Caco-2 (cell line): ENCODE data around the gene AXL. TPM values are rescaled to one million over a fixed set of nuclear protein-coding genes. Genes with fewer than 3 reads are reported as not detected.

Experiments used
- BruUV-seq: library from RNA; stranded (reverse); fragments of 400-500 nt; replicated peaks from 2 replicates; lab custom pipeline; 2021; lab: Mats Ljungman, UMichigan
- CTCF ChIA-PET: fragments of 300-600 bp; sonication (Branson Sonifier 250); formaldehyde crosslinking; loops from one replicate; lab custom pipeline; 2022; ENCODE audit warnings: antibody characterized with exemption; lab: Charles Lee
- POLR2A ChIA-PET: fragments of 300-600 bp; sonication (Branson Sonifier 250); formaldehyde crosslinking; loops from one replicate; lab custom pipeline; 2022; ENCODE audit warnings: antibody characterized with exemption; lab: Charles Lee
- DNase-seq, 2 experiments: peaks; one replicate each; pipeline versions ENCODE4 v3.0.0 to v3.0.0-alpha.2; 2020 to 2022
- H3K27me3 ChIP-seq: replicated peaks from 2 replicates; pipeline ENCODE4 v1.6.0; 2011; ENCODE audit warnings: low read length; ENCODE audit not compliant: control insufficient read depth, insufficient read depth
- H3K36me3 ChIP-seq: 2 replicates; pipeline ENCODE4 v1.5.1; 2011; ENCODE audit warnings: low read length; ENCODE audit not compliant: control insufficient read depth, insufficient read depth
- H3K4me1 ChIP-seq: fragments of 250-450 bp; sonication (Bioruptor Pico); 2 replicates; pipeline ENCODE4 v1.5.1; 2020; ENCODE audit warnings: mild to moderate bottlenecking
- H3K4me3 ChIP-seq: 2 replicates; pipeline ENCODE4 v1.5.1; 2011; ENCODE audit warnings: low read depth, mild to moderate bottlenecking, control low read depth, low read length
- H3K9me3 ChIP-seq: fragments of 250-450 bp; sonication (Bioruptor Pico); 2 replicates; pipeline ENCODE4 v1.5.1; 2020; ENCODE audit warnings: mild to moderate bottlenecking, moderate library complexity
- H3K27ac Mint-ChIP-seq: one replicate; pipeline ENCODE4 v1.8.0; 2022; ENCODE audit warnings: mixed read lengths; ENCODE audit not compliant: unreplicated experiment
- H3K27me3 Mint-ChIP-seq: one replicate; pipeline ENCODE4 v1.8.0; 2022; ENCODE audit warnings: mixed read lengths; ENCODE audit not compliant: insufficient read depth, unreplicated experiment
- H3K36me3 Mint-ChIP-seq: one replicate; pipeline ENCODE4 v1.8.0; 2022; ENCODE audit warnings: mild to moderate bottlenecking, mixed read lengths; ENCODE audit not compliant: insufficient read depth, unreplicated experiment
- H3K4me1 Mint-ChIP-seq: one replicate; pipeline ENCODE4 v1.8.0; 2022; ENCODE audit warnings: low read depth, mixed read lengths; ENCODE audit not compliant: unreplicated experiment
- H3K4me3 Mint-ChIP-seq: one replicate; pipeline ENCODE4 v1.8.0; 2022; ENCODE audit warnings: mild to moderate bottlenecking, moderate library complexity, mixed read lengths; ENCODE audit not compliant: unreplicated experiment
- H3K9me3 Mint-ChIP-seq: one replicate; pipeline ENCODE4 v1.8.0; 2022; ENCODE audit warnings: mixed read lengths; ENCODE audit not compliant: unreplicated experiment
- intact Hi-C: fragments of 100-400 bp; cut with micrococcal nuclease; formaldehyde crosslinking; loops from one replicate; pipeline ENCODE4 v1.10.0; 2022; ENCODE audit not compliant: unreplicated experiment
- total RNA-seq: library from RNA; stranded (reverse); gene quantifications from 2 replicates; pipeline ENCODE4 v1.2.3, GENCODE V29; 2022
- TF ChIP-seq, protein P1 (sequence below), 2 experiments: fragments of 200-600 bp in 1 of 2; IDR thresholded peaks; 1 replicate in 1 of 2; 2 replicates in 1 of 2; pipeline versions ENCODE4 v1.5.1 to v1.8.0; 2011 to 2022; ENCODE audit warnings: antibody characterized with exemption in 1 of 2, control low read depth in 1 of 2, inconsistent platforms in 1 of 2, low read depth in 1 of 2, low read length in 1 of 2, mild to moderate bottlenecking in 1 of 2, moderate library complexity in 1 of 2; ENCODE audit not compliant: insufficient read depth in 1 of 2, severe bottlenecking in 1 of 2, unreplicated experiment in 1 of 2

The AXL gene
- total RNA-seq, 1 experiment from 2014 or later, result 1.2 TPM

DNA sequence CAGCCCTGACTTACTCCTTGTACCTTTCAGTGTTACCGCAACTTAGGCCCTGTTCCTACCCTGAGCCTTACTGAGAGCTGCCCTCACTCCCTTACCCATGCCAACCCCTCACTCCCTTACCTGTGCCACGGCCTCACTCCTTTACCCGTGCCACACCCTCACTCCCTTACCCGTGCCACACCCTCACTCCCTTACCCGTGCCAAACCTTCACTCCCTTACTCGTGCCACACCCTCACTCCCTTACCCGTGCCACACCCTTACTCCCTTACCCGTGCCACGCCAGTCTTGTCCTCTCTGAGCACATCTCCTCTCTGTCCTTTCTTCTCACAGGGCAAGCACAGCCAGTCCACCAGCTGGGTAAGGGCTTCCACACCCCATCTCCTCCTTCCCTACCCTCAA is 20.3 kb downstream of the AXL start:
- Histone ChIP-seq H3K4me3 (no peak overlapping the region), H3K9me3 (no peaks in the 10 kb centered on the region), H3K4me1 (no peaks in the 10 kb centered on the region), H3K27me3 (no peaks in the 10 kb centered on the region), H3K36me3 (no peaks in the 10 kb centered on the region)
- Mint-ChIP-seq H3K36me3 (no peaks in the 10 kb centered on the region), H3K4me1 (no peaks in the 10 kb centered on the region), H3K27me3 (no peaks in the 10 kb centered on the region), H3K27ac (no peak overlapping the region), H3K4me3 (no peak overlapping the region), H3K9me3 (no peaks in the 10 kb centered on the region)
- intact Hi-C loops, result no loop called here
- POLR2A ChIA-PET, result no interaction called here
- no TSS peak for BruUV-seq
- DNase-seq, result no peak
- CTCF ChIA-PET, result no interaction called here
- TF ChIP-seq, protein P1, sequence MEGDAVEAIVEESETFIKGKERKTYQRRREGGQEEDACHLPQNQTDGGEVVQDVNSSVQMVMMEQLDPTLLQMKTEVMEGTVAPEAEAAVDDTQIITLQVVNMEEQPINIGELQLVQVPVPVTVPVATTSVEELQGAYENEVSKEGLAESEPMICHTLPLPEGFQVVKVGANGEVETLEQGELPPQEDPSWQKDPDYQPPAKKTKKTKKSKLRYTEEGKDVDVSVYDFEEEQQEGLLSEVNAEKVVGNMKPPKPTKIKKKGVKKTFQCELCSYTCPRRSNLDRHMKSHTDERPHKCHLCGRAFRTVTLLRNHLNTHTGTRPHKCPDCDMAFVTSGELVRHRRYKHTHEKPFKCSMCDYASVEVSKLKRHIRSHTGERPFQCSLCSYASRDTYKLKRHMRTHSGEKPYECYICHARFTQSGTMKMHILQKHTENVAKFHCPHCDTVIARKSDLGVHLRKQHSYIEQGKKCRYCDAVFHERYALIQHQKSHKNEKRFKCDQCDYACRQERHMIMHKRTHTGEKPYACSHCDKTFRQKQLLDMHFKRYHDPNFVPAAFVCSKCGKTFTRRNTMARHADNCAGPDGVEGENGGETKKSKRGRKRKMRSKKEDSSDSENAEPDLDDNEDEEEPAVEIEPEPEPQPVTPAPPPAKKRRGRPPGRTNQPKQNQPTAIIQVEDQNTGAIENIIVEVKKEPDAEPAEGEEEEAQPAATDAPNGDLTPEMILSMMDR (IDR thresholded peaks at IDR 0.05; ENCODE audit: insufficient read depth in 1 of 2, low read depth in 1 of 2, low read length in 1 of 2, severe bottlenecking in 1 of 2, unreplicated experiment in 1 of 2), result no peak

DNA sequence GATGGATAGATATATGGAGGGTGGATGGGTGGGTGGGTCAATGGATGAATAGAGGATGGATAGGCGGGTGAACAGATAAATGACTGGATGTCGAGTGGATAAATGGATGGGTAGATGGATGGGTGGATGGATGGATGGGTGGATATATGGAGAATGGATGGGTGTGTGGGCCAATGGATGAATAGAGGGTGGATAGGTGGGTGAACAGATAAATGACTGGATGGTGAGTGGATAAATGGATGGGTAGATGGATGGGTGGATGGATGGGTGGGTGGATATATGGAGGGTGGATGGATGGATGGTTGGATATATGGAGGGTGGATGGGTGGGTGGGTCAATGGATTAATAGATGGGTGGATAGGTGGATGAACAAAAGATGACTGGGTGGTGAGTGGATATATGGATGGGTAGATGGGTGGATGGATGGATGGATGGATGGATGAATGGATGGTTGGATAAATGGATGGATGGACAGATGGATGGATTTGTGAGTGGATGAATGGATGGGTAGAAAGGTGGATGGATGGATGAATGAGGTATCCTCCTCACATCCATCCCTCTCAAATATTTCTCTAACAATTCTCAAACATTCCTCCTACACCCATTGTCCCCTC is 21.0 kb downstream of the AXL start:
- Mint-ChIP-seq H3K4me3 (no peak overlapping the region), H3K36me3 (no peaks in the 10 kb centered on the region), H3K4me1 (no peaks in the 10 kb centered on the region), H3K27me3 (no peaks in the 10 kb centered on the region), H3K27ac (no peak overlapping the region), H3K9me3 (no peaks in the 10 kb centered on the region)
- POLR2A ChIA-PET, result no interaction called here
- intact Hi-C loops, result no loop called here
- no peaks in the 10 kb centered on the region for H3K27me3 ChIP-seq
- no TSS peak for BruUV-seq
- no peak for DNase-seq
- H3K36me3 ChIP-seq, result no peaks in the 10 kb centered on the region
- no peaks in the 10 kb centered on the region for H3K9me3 ChIP-seq
- H3K4me3 ChIP-seq, result no peak overlapping the region
- CTCF ChIA-PET, result no interaction called here
- no peaks in the 10 kb centered on the region for H3K4me1 ChIP-seq
- TF ChIP-seq, protein P1 (IDR thresholded peaks at IDR 0.05; ENCODE audit: insufficient read depth in 1 of 2, low read depth in 1 of 2, low read length in 1 of 2, severe bottlenecking in 1 of 2, unreplicated experiment in 1 of 2), result no peak

DNA sequence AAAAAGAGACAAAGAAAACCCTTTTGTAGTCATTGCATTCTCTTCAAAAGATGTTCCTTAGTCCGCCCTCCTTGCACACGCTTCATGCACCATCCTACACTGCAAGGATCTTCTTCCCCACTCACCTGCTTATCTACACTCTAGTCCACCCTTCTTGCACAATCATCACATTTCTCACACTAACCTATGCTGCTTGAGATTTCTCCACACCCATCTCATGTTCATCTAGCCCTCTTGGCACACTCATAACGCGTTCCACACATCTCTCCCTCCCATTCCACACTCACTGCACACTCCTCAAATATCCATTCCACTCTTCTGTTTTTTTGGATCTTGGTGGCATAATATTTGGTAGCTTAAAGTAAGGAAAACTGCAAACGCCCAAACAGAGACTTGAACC is 22.8 kb downstream of the AXL start:
- intact Hi-C loops, result no loop called here
- BruUV-seq, result no TSS peak

More for the DNA sequence above, 22.8 kb downstream of the AXL start:
- Histone ChIP-seq H3K9me3 (no peaks in the 10 kb centered on the region), H3K36me3 (no peaks in the 10 kb centered on the region), H3K4me3 (no peak overlapping the region), H3K4me1 (no peaks in the 10 kb centered on the region), H3K27me3 (no peaks in the 10 kb centered on the region)
- no peaks in the 10 kb centered on the region for H3K27me3 Mint-ChIP-seq
- H3K9me3 Mint-ChIP-seq, result no peaks in the 10 kb centered on the region
- POLR2A ChIA-PET, result interaction anchor here (0.7 kb wide), 1 partner anchor 32 kb away, joined by 4 read pairs; no protein-coding TSS in a partner anchor
- no peak for DNase-seq
- TF ChIP-seq, protein P1 (IDR thresholded peaks at IDR 0.05; ENCODE audit: insufficient read depth in 1 of 2, low read depth in 1 of 2, low read length in 1 of 2, severe bottlenecking in 1 of 2, unreplicated experiment in 1 of 2), result no peak
- CTCF ChIA-PET, result no interaction called here
- H3K4me3 Mint-ChIP-seq, result no peak overlapping the region
- no peak overlapping the region for H3K27ac Mint-ChIP-seq
- H3K4me1 Mint-ChIP-seq, result no peaks in the 10 kb centered on the region
- H3K36me3 Mint-ChIP-seq, result no peaks in the 10 kb centered on the region
